ENCODE data around the gene PGM1.

The PGM1 gene

GRCh38 chr1:63669151-63669961 is 76.1 kb downstream of the PGM1 start:
- no peak for DNase-seq

GRCh38 chr1:63670164-63670563 is 77.0 kb downstream of the PGM1 start:
- DNase-seq, result no peak

GRCh38 chr1:63671514-63671913 is 78.3 kb downstream of the PGM1 start:
- no peak for DNase-seq

GRCh38 chr1:63674238-63674864 is 81.1 kb downstream of the PGM1 start:
- DNase-seq, result no peak

- DNase-seq, result no peak
Observed at GRCh38 chr1:63674865-63675419, 81.7 kb downstream of the PGM1 start.

GRCh38 chr1:63675420-63675931 is 82.3 kb downstream of the PGM1 start:
- DNase-seq, result no peak

DNA sequence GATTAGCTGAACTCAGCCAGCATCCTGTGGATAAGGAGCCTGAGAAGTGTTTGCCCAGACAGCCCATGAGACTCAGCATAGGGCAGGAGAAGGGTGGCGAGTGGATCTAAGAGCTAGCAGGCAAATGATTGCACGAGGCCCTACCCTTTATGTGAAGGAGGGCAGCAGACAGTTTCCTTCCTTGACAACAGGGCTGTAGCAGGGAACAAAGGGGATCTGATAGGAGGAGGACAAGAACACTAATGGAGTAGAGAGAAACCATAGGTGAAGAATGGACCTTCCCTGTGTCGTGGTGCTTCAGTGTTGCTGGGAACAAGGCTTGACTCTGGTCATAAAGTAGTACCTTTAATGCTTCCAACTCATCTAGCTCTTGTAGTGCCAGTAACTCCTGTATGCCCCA is 84.3 kb downstream of the PGM1 start:
- DNase-seq, result no peak

DNA sequence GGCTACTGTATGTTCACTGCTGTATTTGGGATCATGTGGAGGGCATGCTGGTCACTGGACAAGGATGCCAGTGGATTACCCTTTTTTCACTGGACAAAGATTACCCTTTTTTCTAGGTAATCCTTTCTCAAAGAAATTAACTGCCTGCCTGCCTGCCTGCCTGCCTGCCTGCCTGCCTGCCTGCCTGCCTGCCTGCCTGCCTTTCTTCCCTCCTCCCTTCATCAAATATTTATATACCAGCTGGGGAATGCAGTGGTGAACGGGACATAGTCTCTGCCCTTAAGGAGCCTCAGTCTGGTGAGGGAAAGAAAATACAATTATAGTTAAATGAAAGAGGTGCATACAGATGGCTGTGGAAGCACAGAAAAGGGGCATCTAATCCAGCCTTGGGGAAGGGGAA is 85.0 kb downstream of the PGM1 start:
- no peak for DNase-seq

DNA sequence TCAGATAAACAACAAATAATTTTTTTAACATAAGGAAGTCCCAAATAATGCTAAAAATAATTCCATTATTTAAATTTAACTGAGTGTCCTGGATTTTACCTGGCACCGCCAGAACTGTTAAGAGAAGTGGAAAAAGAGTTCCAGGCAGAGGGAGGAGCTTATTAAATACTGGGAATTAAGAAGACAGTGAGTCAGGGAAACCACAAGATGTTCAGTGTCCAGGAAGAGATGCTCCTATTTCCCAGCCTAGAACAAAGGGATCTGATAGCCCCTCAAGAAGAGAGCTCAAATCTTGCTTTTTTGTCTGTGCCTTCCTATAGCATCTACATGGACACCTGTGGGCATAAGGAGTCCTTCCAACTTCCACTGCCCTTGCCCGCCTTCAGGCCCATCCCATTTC is 85.9 kb downstream of the PGM1 start:
- DNase-seq, result no peak

DNA sequence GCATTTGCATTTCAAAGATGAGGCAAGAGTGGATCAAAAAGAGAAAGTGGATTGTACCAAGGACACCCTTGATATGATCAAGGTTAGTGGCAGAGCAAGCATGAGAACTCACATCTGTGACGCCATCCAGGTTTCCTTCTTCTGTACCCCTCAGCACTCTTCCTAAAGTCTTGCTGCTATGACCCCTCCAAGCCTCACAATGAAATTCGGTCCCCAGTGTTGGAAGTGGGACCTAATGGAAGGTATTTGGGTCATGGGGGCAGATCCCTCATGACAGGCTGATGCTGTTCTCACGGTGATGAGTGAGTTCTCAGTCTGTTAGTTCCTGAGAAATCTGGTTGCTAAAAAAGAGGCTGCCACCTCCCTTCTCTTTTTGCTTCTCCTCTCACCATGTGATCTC is 86.4 kb downstream of the PGM1 start:
- no peak for DNase-seq

DNA sequence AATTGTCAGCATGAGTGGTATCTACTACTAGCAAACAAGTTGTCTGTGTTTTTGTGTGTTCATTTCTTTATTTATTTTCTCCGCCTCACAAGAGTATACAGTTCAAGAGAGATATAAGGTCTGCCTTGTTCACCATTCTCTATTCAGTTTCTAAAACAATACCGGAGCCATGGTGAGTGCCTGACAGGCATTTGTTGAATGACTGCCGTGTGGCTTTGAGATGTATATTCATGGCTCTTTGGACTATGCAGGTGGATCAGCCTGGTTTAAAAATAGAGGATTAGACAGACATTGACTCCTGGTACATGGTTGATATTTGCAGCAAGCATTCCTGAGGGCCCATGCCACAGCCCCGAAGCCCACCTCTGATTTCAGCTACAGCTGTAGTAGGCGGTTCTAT is 89.7 kb downstream of the PGM1 start:
- DNase-seq, result no peak

GRCh38 chr1:63683759-63684158 is 90.5 kb downstream of the PGM1 start:
- DNase-seq, result no peak

- no peak for DNase-seq
Observed at GRCh38 chr1:63686696-63687095, 93.5 kb downstream of the PGM1 start.

GRCh38 chr1:63688302-63688890 is 95.2 kb downstream of the PGM1 start:
- no peak for DNase-seq

- no peak for DNase-seq
Observed at GRCh38 chr1:63690966-63691700, 97.9 kb downstream of the PGM1 start.

- DNase-seq, result no peak
Observed at GRCh38 chr1:63691701-63692425, 98.7 kb downstream of the PGM1 start.

DNA sequence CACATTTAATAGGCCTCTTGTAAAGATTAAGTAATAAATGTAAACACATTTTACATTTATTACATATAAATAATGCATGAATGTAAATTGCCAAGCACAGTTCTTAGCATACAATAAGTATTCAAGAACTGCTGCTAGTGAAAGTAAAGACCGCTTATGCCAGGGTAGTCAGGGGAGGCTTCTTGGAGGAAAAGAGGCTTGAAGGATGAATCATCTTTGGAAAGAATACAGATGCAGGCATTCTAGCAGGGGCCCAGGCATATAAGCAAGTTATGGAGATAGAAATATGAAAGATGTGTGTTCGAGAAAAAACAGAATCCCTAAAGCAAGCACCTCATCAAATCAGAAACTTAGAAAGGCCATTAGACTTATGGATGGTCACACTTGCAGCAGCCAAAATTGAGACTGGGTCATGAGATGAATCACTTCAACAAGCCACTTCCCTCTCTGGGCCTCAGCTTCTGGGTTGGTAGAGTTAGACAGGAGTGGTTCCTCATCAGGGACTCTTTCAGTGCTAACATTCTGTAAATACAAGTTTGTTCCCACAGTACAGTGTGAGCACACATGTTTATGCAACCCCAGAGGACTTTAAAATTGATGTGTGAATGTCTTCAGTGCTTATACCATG is 100.8 kb downstream of the PGM1 start:
- no peak for DNase-seq

DNA sequence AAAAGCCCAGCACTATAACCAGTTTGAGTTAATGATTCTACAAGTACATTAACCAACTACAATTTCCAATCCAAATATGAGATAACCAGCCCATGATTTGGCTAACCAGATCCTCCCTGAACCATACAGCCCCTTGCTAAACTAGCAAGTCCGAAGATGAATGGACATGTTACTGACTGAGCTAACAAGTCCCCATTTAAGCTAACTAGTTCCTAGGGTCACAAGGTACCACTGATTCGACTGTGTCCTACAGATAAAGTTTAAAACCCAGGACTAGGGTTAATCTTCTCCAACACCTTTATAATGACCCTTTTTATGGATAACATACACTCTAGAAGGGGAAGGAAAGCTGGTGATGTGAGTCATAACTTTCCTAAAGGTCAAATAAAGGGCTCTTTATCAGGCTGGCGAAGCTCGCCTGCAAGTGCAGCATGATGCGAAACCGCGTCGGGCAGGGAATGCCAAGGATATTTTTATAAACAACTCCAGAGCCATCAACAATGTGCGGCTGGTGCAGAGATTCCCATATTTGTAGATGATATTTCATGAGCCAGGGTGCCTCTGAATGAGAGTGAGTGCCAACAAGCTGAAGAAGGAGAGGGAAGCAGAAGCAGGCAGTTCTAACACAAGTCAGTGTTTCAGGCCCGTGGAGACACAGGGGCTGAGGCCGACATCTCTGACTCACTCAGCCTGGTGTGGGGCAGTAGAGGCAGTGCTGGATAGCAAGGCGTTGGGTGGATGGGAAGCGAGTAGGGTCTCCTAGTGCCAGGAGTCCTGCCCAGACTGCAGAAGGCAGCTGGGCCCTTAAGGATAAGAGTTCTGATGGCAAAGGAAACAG is 105.0 kb downstream of the PGM1 start:
- no peak for DNase-seq

GRCh38 chr1:63701187-63701586 is 108.0 kb downstream of the PGM1 start:
- DNase-seq, result no peak

DNA sequence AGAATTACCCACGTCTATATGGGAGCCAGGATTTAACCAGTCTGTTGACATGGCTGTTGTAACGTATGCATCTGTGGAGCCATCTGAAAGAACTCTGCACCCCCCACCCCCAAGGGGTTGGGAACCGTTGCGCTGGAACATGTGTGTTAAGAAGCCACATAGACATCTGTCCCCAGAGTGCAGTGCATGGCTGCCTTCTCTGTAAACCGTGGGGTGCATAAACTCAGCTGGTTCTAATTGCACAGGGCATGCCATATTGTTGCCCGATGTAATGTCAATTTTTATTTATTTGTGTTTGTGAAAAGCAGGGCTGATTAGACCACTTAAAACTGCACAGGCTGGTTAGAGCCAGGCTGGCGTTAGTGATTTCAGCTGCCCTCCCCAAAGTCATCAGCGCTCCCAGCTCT is 110.5 kb downstream of the PGM1 start:
- DNase-seq, result no peak

DNA sequence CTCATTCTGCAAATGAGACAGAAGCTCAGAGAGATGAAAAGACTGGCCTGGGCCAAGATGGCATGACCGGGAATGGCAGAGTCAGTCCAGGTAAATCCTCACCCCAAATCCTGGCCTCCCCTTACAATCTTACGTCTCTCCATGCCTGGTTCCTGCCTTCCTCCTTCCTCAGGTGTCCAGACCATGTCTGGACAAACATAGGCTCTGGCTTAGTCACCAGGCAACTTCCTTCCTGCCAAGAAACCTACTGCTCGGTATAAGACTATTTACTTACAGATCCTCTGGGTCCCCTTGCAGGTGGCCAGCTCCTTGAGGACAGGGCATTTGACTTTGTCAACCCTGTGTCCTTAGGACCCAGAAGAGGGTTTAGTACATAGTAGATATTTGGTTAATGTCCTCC is 111.2 kb downstream of the PGM1 start:
- no peak for DNase-seq

All from activated CD4-positive, alpha-beta T cell treated with anti-CD3 and anti-CD28 coated beads for 1 hour (primary cell).